ENCODE measurements around the gene CBY1.

The CBY1 gene

DNA sequence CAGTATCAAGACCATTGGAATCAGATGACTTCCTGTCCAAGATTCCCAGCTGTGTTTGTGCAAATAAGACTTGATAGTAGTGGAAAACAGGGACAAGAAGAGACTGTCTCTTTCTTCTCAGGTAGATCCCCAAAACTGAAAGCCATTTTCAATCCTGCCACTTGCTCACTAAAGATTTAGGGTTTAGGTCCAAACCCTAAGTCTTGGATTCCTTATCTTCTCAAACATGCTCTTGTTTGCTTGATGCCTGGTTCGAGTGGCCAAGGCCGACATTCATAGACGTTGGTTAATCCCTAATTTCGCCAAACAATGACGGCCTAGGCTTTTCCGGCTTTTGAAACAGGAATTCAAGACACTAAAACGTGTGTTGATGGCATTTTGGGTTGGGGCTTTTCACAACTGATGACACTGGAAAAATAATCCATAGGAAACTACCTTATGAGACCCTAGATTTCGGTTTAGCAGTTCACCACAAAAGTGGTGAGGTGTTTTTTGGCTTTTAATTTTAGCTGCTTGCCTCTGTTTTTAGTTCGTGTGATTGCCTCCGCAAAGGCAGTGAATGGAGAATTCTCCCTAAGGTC, 48.3 kb downstream of the CBY1 start:
- no peak for DNase-seq

- DNase-seq: peak; percentile 96
Observed at GRCh38 chr22:38705235-38706100, 49.0 kb downstream of the CBY1 start, which contains the start of gene GTPBP1. Gene GTPBP1, plus strand, starts transcription at chr22:38705944. Its CDS starts 12 bp downstream, at chr22:38705956.

DNA sequence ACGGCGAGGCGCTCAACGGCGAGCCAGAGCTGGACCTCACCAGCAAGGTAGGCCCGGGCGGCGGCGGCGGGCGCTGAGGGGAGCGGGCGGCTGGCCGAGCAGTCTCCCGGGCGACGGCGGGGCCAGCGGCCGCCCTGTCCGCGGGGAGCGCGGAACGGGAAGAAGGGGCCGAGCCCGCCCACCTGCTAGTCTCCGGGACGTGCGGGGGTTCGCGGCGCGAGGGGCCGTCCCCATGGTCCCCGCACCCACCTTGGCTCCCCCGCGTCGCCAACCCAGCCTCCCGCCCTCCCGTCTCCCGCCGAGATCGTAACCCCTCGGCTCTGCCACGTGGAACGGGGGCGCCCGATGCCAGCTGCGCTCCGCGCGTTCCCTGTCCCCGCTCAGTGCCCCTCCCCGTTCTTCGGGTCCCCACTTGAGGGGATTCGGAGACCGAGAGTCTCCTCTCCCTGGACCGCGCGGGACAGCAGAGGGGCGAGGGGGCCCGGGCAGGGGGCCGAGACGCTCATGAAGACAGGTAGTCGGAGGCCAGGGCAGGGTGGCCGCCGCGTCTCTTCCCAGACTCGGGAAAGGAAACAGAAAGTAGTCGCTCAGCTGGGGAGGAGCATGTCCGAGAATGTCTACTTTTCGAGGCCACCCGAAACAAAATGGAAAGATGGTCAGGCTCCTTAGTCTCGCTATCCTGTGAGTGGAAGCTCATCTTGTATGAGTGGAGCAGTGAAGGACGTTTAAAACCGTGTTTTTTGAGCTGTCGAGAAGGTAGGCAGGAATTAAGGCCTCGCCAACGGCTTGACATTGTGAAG, 49.9 kb downstream of the CBY1 start:
- DNase-seq: peak; percentile 39

GRCh38 chr22:38706901-38707195, 50.4 kb downstream of the CBY1 start:
- DNase-seq: no peak

GRCh38 chr22:38707346-38707745, 50.9 kb downstream of the CBY1 start:
- DNase-seq: no peak

DNA sequence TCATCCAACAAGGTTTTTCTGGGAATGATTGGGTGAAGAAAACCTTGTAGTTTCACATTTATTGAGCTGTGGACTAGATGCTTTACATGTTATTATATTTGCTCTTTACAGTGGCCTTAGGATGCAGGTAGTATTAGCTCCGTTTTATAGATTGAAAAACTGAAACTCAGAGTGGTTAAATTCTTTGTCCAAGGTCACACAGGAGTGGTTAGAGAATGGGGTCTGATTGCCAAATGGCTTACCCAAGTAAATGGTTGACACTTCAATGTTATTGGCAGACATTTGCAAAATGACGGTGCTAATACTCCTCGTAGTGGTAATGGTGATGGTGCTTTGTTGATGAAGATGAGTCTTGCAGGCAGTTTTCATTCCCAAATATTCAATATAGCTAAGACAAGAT, 51.5 kb downstream of the CBY1 start:
- DNase-seq: no peak

DNA sequence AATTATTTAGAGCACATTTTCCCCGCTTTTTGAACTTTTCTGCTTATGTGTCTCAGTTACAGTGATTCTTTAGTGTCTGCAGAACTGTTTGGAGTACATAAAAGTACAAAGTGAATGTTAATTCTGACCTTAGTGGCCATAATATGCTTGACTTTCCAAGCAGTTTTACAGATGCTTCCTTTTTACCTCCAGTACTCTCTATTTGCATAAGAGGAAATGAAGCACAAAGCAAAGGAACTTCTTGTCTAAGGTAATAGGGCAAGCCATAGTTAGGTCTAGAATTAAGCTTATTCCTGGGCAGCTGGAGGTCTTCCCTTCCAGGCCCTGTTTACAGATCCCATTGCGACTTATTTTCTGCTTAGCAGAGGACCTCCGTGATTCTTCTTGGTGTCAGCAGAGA, 52.9 kb downstream of the CBY1 start:
- DNase-seq: no peak

DNA sequence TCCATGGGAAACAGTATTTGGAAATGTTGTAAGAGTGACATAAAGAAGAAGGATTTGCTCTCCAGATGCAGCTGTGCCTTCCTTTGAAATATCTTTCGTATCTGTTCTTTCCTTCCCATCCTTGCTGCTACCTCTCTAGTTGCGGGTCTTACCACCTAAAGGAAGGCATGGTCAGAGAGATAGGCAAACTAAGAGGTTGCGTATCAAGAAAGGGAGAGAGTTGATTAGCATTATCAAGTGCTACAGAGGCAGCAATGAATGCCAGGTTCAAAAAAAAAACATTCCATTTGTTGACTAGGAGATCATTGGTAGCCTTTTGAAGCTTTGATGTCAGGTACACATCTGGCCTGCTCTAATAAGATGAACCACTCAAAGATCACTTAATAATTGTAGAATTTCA, 53.9 kb downstream of the CBY1 start:
- no peak for DNase-seq

GRCh38 chr22:38710866-38711265, 54.4 kb downstream of the CBY1 start:
- no peak for DNase-seq

DNA sequence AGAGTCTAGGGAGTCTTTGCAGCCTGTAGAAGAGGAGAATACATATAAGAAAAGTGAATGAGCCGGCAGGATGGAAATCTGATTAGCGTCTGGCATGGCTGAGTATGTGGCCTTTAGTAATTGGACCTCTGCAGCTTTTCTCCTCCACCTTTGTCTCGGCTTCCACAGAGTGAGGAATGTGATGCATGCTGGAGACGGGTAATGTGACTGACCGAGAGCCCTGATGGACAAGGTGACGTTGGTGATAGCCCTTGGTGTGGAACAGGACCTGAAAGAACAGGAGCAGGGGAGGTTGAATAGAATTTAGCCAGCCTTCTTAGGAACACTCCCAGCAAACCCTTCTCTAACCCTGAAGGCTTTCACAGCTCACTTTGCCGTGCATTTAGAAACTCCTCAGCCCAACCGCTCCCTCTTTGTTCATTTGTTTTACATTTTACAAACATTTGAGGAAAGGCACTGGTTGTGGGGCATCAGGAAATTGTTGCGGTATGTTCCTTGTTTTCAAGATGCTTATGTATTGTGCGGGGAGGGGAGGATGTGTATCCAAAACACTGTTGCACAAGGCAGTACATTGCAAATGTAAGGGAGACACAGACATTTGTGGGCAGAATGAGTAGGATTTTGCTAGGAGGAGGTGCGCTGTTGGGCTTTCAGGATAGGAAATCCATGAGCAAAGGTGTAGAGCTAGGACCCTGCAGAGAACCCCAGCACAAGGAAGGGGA, 56.2 kb downstream of the CBY1 start:
- no peak for DNase-seq

DNA sequence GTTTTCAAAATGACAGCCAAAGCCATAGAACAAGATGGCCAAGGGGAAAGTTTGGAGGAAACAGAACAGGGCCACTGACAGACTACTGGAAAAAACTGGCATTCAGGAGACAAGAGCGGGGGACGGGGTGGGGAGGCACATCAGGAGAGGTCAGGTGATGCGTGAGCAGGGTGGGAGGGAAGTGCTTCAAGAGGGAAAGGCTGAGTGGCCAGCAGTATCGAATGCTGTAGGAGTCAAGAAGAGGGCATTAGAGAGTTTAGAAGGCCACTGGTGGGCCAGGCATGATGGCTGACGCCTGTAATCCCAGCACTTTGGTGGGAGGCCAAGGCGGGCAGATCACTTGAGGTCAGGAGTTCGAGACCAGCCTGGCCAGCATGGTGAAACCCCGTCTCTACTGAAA, 57.5 kb downstream of the CBY1 start:
- DNase-seq: no peak

DNA sequence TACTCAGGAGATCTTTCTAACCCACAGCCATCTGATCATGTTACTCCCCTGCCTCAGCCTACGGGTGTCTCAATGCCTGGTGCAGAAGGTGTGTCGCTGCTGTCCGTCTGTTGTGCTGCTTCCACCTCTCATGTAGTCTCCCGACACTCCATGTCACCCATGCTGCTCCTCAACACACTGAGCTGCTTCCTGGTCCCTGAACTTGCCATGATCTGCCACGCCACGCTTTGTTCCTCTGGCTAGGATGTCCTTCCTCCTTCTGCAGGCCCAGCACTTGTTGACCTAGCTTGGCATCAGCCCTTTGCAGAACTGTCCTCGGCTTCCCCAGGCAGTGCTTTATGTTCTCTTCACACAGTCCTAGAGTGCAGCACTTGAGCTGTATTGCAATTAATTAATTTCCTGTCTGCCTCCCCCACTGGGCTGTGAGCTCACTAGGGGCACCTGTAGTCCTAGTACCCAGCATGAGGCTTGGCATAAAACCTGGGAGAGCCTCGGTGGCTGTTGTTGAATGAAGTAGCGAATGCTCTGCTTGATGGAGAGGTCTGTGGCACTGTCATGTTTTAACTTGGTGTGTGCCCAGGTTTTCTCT, 58.8 kb downstream of the CBY1 start:
- no peak for DNase-seq

- no peak for DNase-seq
Observed at GRCh38 chr22:38715852-38716251, 59.4 kb downstream of the CBY1 start.

- DNase-seq: no peak
Observed at GRCh38 chr22:38716271-38716670, 59.8 kb downstream of the CBY1 start.

GRCh38 chr22:38716826-38717225, 60.4 kb downstream of the CBY1 start:
- no peak for DNase-seq

DNA sequence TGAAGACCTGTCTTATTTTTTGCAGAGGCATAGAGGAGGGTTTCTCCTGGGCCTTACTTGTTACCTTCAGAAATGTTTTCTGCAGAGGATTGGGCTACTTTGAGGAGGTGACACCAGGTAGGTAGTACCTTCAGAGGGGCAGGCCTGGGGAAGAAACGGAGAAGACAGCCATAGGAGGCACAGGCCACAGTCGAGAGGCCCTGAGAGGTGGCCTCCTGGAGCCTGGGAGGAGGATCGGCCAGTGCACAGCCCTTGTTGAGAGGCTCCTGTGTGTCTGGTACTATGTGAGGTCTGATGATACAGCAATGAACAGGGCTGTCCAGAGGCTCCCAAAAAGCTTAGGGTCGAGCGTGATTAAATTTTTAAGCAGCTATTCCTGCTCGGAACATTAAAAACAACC, 60.8 kb downstream of the CBY1 start:
- no peak for DNase-seq

DNA sequence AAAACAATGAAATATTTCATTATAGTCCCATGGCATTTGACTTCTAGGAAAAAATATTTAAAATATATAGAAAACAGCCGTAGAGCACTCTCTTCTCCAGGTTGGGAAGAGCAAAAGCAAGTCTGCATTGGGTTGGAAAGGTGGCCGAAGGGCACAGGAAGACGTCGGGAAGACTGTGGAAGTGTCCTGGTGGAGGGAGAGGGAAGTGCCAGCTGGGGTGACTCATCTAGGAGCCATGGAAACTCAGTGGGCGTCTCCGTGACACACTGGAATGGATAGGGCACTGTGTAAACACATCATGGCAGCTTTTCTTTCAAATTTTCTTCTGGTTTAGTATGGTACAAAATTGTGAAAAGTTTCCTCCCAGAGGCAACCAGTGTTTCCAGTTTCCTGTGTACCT, 62.0 kb downstream of the CBY1 start:
- DNase-seq: no peak

GRCh38 chr22:38719196-38719595, 62.8 kb downstream of the CBY1 start:
- DNase-seq: no peak

DNA sequence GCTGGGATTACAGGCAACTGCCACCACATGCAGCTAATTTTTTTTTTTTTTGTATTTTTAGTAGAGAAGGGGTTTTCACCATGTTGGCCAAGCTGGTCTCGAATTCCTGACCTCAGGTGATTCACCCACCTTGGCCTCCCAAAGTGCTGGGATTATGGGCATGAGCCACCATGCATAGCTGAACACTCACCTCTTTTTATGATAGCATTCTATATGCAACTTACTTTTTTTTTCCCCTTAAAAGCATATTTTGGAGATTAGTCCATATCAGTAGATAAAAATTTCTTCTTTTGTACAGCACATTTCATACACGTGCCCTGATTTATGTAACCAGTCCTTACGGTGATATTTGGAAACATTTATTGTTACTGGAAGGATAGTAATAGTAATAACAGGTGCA, 63.9 kb downstream of the CBY1 start:
- no peak for DNase-seq

- no peak for DNase-seq
Observed at GRCh38 chr22:38721551-38721950, 65.1 kb downstream of the CBY1 start.

All from CD4-positive, alpha-beta T cell treated with Interleukin-17A for 4 hours (primary cell).